NCI-H1048 (cell line): ENCODE data around the gene GALNT6.

ENCODE experiments used
- DNase-seq: peaks from one replicate; lab custom pipeline; 2025; lab: John Stamatoyannopoulos, UW

The GALNT6 gene

DNA sequence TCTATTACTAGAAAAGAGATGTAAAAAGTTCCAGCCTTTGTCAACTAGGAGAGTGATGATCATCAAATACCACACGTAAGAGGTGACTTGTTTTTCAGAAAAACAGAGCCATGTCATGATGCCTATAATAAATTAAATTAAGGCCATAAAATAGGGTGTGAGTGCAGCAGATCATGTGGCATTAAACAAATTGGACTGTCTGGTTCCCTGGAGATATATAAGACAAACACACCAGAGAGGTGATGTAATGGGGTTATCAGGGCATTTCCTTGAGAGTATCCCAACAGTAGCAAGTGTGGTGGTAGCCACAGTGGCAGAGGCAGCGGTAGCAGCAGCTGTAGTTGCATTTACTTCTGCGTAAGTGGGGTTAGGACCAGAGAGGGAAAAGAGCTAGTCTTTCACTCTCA lies 14.6 kb upstream of the GALNT6 start:
- DNase-seq: no peak

DNA sequence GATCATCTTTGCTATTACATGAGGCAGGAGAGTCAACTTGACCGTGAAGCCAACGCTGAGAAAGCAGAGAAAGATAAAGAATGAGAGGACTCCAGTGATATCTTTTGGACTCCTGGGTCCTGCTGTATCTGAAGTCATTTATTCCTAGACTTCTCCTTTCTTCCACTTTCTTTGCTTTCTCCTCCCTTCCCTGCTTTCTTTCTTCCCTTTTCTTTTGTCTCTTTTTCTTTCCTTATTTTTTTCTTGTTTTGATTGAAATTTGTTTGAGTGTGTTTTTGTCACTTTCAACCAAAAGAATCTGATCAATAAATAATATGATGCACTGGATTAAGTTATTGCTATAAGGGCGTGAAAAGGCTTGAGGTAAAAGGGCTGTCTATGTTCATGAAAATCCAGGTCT lies 13.4 kb upstream of the GALNT6 start:
- DNase-seq: no peak

DNA sequence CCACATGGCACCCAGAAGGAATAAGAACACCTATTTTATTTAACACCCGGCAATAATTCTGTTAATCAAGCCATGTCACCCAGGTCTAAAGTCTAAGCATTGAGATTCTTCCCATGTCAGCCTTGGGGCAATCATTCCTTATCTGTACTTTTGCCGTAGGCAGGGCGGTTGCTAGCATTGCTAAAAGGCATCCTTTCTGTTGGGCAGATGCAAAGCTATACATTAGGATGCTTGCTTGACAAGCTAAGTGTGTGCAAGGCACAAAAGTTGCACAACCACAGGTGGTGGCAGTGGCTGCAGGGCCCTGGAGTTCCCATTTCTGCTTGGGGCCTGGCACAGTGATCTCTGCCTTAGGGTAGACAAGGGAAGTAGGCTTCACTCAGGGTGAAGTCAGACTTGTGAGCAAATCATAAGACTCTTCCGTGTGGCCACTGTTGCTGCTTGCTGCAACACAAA lies 12.5 kb upstream of the GALNT6 start:
- DNase-seq: no peak

DNA sequence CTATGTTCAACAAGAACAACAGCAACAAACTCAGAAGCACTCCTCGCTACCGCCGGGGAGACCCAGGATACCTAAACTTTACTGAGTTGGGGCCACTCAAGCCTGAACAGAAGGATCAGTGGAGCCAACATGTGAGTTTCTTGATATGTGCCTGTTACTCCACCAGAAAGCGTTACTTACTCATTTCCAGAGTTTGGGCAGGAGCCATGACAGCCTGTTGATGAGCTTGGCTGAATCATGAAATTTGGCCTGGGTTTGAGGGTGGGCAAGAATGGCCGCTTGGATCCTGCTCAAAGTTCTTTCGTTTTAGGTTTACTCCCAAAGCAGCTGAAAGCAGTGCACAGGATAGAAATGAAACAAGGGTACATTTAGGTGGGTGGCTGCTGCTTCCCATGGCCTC lies 12.0 kb upstream of the GALNT6 start:
- DNase-seq: no peak

DNA sequence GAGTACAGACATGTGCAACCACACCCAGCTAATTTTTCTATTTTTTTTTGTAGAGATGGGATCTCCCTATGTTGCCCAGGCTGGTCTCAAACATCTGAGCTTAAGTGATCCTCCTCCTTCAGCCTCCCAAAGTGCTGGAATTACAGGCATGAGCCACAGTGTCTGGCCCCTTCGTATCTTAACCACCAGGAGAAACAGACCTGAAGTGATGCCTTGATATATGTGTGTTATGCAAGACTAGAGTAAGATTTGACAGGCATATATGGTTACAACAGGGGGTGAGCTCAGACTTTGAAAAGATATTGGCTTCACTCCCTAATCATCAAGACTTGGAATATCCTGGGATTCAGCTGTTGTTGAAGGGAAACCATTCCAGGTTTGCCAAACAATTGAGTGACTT lies 10.7 kb upstream of the GALNT6 start:
- DNase-seq: no peak

DNA sequence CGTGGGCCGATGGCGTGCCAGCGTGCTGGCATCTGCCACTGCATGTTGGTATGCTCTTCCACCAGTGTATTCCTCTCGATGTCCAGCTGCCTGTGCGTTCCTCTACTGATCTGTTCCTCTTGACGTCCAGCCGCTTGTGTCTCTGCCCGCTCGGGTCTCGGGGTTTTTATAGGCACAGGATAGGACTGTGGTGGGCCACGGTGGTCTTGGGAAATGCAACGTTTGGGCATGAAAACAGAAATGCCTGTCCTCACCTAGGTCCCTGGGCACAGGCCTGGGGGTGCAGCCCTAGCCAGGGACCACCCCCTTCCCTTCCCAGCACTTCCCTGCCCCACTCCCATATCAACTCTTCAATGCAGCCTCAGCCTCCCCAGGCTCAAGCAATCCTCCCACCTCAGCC lies 10.3 kb upstream of the GALNT6 start:
- DNase-seq: no peak

DNA sequence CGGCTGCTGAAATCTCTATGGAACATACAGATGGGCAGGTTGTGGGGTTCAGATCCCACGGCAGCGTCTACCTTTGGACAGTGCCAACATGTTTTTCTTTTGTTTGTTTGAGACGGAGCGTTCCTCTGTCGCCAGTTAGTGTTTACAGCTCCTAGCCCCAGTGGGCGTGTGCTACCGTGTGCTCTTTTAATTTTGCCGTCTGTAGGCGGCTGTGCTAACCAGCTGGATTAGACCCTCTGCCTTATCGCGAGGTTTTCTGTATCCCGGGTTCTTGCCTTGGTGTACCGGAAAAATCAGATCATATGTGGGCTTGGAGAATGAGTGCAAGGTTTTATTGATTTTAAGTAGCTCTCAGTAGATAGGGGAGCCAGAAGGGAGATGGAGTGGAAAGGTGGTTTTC lies 9.8 kb upstream of the GALNT6 start:
- no peak for DNase-seq

DNA sequence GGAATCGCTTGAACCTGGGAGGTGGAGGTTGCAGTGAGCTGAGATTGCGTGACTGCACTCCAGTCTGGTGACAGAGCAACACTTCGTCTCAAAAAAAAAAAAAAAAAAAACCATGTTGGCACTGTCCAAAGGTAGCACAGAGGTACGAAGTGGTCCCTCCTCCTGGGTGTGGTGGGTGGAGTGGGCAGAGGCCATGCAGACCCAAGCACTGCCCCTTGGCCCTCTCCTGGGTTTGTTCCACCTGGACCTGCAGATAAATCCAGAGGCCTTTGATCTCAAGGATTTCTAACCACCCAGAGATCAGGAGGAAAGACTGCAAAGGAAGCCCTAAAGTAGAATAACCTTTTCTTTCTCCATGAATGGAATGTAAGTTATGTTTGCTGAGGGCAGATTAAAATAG lies 8.7 kb upstream of the GALNT6 start:
- no peak for DNase-seq

DNA sequence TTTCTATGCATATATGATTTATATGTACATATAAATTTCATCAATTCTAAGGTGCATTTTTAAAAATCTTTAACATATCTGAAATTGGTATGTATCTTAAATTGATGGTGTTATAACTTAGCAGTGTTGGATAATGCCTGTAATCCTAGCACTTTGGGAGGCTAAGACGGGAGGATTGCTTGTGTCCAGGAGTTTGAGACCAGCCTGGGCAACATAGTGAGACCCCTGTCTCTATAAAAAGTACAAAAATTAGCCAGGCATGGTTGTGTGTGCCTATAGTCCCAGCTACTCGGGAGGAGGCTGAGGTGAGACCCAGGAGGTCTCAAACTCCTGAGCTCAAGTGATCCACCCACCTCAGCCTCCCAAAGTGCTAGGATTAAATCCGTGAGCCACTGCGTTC lies 6.5 kb upstream of the GALNT6 start:
- DNase-seq: no peak

DNA sequence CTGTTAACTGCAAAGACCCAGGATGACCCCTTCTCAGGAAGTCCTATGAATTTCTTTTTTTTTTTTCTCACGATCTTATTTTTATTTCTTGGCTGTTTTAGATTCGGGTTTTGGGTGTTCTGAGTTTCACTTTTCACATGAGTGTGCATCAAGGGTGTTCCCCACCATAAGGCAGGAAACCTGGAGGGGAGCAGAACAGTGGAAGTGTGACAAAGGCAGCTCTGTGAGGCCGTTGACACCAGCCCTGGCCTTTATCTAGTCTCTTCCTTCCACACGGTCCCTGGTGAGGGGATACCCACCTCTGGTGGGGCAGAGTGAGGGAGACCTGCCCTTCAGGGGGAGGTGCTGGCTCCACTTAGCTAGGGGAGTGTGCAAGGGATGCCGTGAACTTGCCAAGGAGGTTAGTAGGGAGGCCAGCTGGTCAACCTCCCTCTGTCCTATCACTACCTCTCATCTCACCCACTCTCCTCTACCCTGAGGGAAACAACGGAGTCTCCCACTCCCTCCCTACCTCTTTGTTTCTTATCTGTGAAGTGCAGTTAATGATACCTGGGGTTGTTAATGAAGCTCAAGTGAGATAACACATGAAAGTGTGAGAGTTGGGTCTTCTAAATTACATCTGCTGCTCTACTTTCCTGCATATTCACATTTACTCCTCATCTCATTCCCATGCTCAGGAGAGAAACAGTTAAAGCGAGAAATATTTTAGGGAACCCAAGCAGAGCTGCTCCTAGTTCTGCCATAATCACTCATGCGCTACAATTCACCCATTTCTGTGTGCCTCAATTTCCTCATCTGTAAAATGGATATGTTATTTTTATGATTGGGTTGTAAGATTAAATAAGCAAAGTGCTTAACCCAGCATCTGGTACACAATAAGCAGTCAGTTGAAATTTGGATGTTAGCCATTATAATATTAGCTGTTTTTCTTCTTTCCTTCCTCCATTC lies 4.4 kb upstream of the GALNT6 start:
- DNase-seq: no peak

DNA sequence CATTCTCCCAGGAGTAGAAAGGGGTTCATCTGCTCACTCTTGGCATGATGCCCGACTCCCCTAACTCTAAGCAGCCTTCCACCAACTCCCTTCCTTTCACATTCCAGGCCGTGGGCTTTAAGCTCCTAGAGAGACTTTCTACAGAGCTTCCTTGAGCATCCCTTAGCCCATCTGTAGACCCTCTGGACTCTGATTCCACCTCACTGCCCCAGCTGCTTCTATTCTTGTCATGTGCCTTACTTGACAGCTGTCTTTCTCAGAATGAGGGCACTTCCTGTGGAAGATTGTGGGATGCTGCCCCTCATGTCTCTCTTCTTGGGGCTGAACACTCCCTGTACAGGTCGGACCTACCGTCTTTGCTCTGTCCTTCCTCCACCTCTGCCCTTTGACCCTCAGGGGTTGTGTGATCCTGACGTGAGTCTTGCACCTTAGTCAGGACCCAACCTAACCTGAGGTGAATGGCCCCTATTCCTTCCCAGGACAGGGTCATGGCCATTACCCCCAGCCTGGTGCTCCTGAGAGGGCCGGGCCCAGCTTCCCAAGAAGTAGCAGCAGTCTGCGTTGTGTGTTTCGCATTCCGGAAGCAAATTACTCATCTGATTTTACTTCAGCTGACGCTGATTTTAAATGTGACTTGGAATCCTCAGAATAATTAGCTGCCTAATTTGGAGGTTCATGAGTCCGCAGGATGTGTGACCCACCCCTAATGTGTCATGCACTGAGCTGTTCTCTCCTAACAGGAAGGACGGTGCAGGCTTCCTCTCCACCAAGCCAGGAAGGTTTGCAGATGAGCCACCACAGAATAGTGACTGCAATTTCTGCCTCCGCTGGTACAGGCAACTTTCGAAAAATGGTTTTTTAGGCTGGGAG lies 2.7 kb upstream of the GALNT6 start:
- no peak for DNase-seq

DNA sequence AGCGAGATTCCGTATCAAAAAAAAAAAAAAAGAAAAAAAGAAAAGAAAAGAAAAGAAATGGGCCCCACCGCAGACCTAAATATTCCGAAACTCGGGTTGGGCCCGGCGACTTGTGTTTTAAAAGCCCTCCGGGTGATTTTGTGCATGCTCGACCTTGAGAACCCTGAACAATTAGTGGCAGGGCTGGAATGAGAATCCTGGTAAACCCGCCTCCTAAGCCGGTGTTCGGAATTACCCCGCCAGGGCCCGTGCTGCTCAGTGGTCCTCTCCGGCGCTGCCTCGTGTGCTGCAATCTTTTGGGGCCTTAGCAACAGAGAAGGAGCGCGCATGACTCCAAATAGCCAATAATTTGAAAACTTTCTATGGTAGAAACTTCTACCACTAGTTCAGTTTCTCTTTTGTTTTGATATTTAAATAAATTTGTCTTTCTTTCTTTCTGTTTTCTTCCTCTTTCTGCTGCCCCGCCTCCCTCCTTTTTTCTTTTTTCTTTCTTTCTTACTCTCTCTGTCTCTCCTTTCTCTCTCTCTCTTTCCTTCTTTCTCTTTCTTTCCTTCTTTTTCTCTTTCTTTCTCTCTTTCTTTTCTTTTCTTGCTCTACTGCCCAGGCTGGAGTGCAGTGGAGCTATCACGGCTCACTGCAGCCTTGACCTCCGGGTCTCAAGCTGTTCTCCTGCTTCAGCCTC lies 1.5 kb upstream of the GALNT6 start:
- DNase-seq: no peak

DNA sequence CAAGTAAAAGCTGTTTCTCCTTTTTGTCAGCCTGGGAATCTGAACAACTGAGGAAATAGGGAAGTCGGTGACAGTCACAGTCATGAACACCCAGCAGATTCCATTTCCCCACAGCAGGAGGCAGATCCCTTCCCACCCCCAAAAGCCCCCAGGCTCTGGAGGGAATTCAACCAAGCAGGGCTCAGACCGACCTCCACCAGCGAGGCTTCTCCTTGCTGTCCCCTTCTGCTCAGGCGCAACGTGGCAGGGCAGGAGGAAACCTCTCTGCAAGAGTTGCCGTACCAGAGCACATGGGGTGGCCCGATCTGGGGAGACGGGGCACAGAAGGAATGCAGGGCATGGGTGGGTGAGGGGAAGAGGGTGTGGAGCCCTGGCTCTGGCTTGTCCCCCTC lies 319 bp downstream of the GALNT6 start:
- no peak for DNase-seq

DNA sequence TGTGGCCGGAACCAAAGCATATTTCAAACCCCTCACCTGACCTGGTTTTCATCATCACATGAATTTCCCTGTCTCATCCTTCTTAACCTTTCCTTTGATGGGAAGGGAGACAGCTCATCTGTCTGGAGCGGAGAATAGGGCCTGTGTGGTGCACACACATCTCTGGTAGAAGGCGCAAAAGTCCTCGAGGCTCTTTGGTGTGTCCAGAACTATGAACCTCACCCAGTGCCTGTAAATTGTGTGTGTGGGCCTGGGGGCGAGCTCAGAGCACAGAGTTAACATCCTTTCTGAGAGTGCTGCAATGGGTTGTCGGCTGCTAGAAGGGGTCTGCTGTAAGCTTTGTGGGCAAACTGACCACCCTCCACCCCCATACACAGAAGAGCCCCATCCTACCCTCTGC lies 749 bp downstream of the GALNT6 start:
- DNase-seq: no peak

DNA sequence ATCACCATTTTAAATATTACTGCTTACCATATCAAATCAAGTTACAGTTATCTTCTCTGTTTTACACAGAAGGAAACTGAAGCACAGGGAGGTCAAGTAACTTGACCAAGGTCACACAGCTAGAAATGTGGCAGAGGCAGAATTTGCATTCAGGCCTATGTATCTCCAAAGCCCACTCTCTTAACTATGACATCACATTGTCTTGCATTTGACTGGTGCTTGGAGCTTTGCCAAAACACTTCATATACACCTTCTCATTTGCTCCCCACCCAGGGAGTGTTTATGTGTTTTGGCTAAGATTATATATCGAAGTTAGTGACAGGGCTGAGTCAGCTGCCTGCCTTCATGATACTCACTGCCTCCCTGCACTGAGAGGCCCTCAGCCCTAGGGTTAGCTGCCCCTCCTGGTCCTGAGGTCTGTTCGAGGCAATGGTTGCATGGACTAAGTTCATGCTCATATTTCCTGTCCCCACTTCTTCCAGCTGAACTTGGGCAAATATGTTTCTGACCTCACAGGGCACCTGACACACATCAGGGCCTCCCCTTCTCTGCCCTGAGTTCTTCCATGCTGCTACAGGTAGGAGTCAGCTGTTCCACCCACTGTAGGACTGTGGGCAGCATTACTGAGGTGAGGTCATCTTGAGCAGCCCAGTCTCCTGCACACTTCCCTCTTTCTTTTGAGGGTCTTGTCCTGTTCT lies 1.8 kb downstream of the GALNT6 start:
- DNase-seq: no peak

DNA sequence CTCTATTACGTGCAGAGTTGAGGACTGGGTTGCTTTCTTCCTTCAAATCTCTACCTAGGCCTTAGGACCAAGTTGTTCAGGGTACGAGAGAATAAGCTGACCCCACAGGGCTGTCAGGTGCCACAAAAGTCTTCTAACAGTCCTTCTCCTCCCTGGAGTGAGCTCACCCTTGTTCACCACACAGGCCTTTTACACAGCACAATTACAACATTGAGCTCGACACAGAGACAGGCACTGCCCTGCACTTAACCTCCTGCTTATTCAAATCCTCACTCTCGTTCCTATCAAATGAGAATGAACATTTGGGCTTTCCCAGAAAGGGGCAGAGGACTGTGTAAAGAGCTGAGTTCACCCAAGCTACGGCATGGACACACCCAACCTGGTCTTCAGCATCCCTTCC lies 2.4 kb downstream of the GALNT6 start:
- no peak for DNase-seq

DNA sequence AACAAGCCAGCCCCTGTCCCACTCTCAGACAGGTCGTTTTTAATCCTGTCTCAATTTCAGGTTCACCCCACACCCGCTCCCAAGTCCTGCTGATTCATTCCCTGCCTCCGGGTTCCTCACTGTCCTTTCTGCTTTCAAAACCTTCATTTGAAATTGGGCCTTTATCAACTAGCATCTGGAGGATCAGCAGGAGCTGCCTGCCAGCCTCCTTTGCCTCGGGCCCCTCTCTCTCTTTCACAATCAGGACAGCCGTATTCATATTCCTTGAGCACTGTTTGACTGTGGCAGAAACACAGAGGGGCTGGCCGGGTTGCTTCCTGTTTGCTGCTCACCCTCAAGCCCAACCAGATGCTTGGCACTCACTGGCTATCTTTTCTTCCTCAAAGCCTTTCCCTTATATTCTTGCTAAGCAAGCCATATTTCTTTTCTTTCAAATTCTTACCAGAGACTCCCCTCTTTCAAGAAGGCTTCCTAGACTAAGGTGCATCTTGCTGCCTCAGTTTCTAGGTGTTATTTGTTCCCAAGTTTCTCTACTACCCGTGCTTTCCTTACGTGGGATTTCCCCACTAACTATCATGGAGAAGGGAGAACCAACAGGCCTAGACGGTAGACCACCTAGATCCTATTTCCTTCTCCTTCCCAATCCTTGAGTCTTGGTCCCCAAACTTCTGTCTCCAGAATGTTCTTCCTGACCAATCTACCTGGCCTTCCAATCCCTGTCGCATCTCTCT lies 3.0 kb downstream of the GALNT6 start:
- no peak for DNase-seq

DNA sequence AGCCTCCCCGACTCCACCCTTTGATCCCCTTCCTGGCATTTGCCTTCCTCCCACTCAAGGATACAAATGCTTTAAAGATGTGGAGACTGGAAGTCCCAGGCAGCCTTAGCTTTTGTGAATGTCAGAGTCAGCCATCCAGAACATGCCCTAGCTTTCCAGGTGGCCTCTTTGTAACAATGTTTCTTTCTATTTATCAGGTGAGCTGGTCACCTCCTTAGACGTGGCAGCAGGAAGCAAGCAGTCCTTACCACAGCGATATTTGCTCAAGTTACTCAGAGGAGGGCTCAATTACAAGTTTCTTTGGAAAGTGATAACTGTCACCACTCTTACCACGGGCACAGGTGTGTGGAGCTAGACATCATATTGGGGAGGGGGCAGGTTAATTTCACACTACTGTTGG lies 4.9 kb downstream of the GALNT6 start:
- DNase-seq: no peak

DNA sequence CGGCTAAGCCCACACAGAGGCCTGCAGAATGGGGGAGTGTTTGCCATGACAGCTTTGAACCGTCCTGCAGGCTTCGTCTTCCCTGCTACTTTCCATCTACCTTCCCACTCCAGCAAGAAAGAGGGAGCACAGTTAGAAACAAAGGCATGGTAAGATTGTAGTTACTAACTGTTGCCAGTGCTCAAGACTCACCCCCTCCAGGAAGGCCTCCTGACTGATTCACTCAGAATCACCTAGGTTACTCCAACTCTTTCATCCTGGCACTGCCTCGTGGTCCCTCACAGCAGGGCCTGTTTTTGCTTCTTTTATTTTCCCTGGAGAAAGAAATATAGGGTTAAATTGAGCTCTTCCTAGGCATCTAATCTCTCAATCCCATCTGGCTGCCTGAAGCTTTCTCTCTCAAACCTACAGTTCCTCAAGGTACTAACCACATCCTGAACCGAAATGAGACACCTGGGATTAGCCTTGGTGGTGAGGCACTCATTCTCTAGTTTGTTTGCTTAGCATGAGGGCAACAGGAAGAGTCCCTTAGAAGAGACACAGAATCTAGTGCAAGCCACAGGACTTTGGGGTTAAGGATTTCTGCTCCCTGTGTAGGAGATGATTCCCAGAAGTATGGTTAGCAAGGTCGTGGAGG lies 7.8 kb downstream of the GALNT6 start:
- no peak for DNase-seq

DNA sequence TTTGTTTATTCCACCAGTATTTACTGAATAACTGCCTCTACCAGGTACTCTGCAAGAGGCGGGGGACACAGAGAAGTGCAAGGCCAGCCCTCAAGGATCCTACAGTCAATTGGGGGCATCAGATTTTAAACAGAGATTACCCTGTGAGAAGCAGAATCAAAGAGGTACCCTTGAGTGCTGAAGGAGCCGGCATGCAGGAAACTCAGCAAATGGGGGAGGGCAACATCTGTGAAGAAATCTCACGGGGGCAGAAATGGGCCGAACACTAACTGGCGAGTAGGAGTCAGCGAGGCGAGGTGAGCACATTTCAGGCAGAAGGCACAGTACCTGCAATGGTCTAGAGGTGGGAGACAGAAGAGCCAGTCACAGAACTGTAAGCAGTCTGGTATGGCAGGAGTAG lies 9.0 kb downstream of the GALNT6 start:
- no peak for DNase-seq
